Activated CD4-positive, CD25-positive, alpha-beta regulatory T cell treated with anti-CD3 and anti-CD28 coated beads, Interleukin-2, amount 50 U/mL, for 72 hours (primary cell): ENCODE data around the gene GTF2IRD1.
"Not testable (repeated sequence)": the region's sequence is repeated elsewhere in the genome, so short reads cannot be mapped to it uniquely, and the experiment has no call there.

Experiments
- DNase-seq: peaks from one replicate; pipeline ENCODE4 v3.0.0; 2021

The GTF2IRD1 gene, protein sequence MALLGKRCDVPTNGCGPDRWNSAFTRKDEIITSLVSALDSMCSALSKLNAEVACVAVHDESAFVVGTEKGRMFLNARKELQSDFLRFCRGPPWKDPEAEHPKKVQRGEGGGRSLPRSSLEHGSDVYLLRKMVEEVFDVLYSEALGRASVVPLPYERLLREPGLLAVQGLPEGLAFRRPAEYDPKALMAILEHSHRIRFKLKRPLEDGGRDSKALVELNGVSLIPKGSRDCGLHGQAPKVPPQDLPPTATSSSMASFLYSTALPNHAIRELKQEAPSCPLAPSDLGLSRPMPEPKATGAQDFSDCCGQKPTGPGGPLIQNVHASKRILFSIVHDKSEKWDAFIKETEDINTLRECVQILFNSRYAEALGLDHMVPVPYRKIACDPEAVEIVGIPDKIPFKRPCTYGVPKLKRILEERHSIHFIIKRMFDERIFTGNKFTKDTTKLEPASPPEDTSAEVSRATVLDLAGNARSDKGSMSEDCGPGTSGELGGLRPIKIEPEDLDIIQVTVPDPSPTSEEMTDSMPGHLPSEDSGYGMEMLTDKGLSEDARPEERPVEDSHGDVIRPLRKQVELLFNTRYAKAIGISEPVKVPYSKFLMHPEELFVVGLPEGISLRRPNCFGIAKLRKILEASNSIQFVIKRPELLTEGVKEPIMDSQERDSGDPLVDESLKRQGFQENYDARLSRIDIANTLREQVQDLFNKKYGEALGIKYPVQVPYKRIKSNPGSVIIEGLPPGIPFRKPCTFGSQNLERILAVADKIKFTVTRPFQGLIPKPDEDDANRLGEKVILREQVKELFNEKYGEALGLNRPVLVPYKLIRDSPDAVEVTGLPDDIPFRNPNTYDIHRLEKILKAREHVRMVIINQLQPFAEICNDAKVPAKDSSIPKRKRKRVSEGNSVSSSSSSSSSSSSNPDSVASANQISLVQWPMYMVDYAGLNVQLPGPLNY

DNA sequence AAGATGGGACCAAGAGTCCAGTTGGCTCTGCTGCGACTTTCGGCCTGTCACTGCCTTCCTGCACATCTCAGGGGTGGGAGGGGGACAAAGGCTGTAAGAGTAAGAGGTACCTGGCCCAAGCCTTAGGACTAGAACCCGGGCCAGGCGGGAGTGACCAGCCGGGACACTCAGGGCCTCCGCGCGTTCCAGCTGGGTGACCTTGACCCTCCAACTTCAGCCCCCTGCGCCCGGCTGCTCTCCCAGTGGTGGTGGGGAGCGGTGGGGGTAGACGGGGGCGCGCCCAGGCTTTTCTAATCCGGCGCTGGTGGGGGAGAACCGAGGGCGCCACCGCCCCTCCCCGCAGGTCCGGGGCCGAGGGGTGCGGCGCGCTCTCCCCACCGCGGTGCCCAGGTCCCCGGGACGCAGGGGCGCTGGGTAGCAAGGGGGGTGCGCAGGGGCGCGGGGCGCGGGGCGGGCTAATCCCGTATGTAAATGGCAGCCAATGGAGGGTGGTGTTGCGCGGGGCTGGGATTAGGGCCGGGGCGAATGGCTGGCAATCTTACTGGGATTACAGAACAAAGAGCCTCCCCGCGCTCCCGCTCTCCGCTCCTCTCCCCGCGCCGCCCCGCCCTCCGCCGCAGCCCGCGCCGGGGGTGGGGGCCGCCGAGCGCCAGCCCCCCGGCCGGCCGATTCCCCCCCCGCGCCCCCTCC, at the start of gene GTF2IRD1:
TSS of gene GTF2IRD1 (plus strand) at position 585 of the 690 bp plus-strand sequence. CDS start 54,175 bp downstream, outside the sequence.
- DNase-seq: peak; percentile 39

DNA sequence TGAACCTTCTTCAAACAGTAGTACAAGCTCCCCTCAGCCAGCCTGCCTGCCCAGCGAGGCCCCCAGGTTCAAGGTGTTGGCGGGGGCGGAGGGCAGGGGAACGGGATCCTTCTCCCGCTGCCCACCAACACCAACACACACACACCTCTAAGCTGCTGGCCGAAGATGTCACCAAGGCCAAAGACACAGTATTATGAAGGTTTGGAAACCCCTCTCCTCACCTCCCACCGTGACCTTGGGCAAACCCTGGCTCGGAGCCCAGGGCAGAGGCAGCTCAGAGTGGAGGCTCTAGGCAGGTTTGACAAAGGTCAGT, 49.4 kb upstream of the GTF2IRD1 start:
- no peak for DNase-seq

DNA sequence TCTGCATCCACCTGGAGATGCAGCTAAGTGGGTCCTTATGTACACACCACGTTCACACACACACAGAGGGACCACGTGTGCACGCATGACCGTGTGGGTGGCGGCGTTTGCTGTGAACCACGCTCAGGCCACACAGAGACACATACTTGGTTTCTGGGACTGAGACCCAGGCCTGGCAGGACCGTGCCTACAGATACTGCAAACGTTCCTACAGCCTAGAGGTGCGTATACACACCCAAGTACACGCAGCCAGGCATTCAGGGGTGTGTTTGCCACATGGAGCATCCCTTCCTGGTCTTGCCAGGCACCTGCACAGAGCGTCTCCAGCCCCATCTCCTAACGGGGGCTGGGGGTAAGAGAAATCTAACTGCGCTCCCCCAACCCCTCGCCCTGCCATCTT, 49.0 kb upstream of the GTF2IRD1 start:
- no peak for DNase-seq

DNA sequence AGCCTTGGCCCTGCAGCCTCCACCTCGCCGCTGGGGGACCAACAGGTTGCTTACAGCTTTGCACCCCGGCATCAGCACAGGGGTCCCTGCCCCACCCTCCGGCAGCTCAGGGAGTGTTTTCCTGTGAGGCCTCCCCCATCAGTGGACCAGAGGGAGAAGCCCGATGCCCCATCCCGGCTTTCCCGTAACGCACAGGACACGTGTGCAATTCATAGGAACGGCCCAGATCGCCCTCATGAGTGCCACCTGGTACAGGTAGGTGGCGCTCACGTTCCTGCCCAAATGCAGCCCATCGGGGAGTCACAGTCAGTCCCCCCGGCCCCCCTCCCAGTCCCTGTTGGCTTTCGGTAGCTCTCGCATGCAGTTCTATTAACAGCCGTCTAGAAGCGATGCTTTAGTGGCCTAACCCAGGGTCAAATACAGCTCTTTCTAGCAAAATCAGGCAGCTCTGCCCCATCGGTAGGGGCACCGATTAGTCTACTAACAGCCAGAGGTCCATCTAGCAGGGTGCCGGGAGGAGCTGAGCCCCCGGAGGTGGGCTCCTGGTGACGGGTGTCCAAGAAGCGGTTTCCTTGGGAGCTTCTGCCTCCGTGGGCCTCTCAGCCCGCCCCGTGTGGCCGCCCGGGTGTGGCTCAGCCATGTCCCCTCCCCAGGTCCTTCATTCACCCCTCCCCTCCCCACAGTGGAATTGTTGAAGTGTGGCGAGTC, 48.4 kb upstream of the GTF2IRD1 start:
- DNase-seq: no peak

DNA sequence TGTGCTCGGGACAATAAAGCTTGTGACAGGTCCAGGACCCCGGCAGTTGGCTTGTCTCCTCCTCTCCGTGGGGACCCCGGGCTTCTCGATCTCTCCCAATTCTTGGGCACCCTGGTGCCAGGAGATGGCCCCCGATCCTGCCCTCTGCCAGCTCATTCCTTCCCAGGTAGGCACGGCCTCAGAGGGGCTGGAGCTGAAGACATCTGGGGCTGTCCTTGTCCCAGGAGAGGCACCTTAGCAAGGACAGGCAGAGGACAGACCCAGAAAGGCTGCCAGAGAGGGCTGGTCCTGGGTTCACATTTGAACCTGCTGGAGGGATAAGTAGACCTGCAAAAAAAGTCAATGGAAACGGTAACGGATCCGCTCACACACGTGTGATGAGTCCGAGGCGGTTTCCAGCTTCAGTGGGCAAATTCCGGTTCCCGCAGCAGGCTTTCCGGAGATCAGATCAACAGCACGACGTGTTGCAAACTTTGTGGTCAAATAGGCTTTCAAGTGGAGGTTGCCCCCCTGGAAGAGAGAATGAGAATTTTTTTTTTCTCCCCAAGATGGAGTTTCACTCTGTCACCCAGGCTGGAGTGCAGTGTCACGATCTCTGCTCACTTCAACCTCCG, 47.7 kb upstream of the GTF2IRD1 start:
- DNase-seq: no peak

DNA sequence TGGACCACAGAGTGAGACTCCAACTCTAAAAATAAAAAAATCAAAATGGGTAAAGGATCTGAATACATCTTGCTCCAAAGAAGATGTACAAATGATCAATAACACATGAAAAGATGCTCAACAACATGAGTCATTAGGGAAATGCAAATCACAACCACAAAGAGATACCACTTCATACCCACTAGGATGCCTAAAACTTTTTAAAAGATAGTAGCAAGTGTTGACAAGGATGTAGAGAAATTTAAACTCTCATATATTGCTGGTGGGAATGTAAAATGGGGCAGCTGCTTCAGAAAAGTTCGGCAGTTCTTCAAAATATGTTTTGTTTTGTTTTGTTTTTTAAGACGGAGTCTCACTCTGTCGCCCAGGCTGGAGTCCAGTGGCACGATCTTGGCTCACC, 45.7 kb upstream of the GTF2IRD1 start:
- DNase-seq: no peak

DNA sequence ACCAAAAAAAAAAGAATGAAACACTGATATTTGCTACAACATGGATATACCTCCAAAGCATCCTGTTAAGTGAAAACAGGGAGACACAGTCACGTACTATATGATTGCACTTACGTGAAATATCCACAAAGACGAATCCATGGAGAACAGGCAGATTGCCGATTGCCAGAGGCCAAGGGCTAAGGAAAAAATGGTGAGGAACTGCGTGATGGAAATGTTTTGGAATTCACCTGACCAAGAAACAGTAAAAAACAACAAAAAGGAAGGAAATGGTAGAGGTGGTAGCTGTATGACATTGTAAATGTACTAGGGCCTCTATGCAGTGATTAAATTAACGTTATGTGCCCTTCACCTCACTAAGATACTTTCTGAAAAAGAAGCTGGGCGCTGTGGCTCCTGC, 44.1 kb upstream of the GTF2IRD1 start:
- no peak for DNase-seq

DNA sequence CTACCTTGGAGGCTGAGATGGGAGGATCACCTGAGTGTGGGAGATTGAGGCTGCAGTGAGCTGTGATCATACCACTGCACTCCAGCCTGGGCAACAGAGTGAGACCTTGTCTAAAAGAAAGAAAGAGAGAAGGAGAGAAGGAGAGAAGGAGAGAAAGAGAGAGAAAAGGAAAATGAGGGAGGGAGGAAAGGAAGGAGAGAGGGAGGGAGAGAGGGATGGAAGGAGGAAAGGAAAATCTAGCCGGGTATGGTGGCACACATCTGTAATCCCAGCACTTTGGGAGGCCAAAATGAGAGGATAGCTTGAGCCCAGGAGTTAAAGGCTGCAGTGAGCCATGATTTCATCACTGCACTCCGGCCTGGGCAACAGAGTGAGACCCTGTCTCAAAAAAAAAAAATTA, 42.9 kb upstream of the GTF2IRD1 start:
- no peak for DNase-seq

DNA sequence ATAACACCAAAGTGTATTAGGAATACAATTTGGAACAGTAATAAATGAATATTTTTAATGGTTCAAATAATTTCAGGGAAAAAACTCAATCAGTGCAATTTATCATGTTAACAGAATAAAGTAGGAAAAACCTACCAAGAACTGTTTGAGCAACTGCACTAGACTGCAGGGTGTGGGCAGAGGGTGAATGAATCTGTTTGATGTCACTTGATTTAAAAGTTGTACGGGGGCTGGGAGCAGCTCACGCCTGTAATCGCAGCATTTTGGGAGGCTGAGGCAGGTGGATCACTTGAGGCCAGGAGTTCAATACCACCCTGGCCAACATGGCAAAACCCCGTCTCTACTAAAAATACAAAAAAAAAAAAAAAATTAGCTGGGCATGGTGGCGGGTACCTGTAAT, 42.1 kb upstream of the GTF2IRD1 start:
- not testable (repeated sequence) for DNase-seq

DNA sequence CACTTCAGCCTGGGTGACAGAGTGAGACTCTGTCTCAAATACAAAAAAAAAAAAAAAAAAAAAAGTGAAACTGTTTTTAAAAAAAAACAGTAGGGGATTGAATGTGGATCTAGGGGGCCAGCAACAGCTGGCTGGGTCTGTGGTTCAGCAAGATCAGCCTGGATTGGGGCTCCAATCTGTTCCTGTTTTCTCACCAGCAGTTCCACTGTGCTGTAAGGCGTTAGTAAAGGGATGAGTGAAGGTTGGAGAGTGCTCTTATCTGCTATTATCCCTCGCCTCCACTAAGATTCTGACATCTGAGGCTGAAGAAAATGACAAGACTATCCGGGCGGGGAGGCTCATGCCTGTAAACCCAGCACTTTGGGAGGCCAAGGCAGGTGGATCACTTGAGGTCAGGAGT, 41.6 kb upstream of the GTF2IRD1 start:
- no peak for DNase-seq

DNA sequence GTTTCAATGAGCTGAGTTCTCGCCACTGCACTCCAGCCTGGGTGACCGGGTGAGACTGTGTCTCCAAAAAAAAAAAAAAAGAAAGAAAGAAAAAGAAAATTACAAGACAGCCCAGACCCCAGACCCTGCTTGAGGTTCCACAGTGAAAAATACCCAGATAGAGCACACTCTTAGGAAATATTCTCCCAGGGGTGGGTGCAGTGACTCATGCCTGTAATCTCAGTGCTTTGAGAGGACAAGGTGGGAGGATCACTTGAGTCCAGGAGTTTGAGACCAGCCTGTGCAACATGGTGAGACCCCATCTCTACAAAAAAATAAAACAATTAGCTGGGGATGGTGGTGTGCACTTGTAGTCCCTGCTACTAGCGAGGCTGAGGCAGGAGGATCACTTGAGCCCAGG, 41.1 kb upstream of the GTF2IRD1 start:
- no peak for DNase-seq

DNA sequence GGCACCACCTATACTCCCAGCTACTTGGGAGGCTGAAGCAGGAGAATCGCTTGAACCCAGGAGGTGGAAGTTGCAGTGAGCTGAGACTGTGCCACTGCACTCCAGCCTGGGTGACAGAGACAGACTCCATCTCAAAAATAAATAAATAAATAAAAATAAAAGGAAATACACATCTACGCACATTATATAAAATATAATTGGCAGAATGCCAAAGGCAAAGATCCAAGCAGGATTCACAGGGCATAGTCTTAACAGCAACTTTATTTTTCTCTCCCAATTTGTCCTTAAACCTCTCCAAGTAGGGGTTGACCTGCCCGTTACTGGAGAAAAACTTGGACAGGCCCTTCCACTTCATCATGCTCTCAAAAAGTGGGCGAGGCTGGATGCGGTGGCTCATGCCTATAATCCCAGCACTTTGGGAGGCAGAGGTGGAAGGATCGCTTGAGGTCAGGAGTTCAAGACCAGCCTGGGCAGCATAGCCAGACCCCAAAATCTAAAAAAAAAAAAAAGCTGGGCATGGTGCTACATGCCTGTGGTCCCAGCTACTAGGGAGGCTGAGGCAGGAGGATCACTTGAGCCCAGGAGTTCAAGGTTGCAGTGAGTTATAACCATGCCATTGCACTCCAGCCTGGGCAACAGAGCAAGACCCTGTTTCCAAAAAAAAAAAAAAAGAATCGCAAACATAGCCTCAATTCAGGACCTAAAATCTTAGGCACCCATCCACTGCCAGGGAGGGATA, 38.9 kb upstream of the GTF2IRD1 start:
- not testable (repeated sequence) for DNase-seq

DNA sequence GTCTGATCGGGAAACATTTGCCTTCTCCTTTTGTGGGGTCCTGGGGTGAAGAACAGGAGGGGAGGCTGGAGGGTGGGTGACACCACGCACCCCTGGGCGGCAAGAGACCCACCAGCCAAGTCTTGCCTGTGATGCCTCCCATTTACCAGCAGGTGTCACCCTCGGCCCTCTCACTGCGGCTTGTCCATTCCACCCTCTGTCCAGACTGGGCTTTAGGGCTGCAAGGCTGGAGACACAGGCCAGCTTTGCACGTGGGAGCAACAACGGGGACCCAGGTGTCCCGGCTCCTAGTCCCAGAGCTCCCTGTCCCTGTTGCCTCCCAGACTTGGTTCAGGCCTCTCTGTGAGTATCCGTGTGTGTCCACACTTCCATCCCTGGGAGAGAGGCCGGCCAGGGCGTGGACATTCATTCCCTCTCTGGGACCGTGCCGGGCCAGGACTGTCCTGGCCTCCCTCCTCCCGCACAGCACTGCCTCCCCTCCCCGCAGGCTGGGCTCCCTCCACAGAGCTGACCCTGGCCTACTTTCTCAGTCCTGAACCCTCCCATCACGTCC, 36.2 kb upstream of the GTF2IRD1 start:
- peak; percentile 68 for DNase-seq

DNA sequence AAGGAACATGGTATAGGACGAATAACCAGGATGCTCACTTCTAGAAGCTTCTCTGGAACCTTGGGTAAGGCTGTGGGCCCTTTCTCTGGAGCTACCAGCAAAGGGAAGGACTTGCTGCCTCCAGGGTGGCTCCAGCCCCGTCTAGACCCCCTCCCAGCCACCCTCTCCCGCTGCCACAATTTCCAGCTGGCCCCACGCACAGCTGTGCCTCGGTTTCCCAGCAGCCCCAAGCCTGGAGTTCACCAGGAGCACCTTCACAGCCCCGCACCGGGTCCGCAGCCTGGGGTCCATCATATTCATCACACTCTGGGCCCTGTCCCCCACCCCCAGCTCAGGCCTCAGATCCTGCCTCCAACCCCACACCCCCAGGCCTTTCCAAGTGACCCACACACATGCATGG, 35.6 kb upstream of the GTF2IRD1 start:
- DNase-seq: no peak

DNA sequence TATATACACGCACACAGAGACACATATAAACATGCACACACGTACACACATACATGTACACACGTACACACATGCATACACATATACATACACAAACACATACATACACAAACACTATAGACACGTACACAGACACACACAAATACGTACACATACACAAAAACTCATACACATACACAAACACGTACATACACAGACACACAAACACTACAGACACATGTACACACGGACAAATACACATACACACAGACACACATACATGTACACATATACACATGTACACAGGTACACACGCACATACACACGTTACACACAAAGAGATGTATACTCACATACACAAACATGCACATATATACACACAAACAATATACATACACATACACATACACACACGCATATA, 35.2 kb upstream of the GTF2IRD1 start:
- no peak for DNase-seq

DNA sequence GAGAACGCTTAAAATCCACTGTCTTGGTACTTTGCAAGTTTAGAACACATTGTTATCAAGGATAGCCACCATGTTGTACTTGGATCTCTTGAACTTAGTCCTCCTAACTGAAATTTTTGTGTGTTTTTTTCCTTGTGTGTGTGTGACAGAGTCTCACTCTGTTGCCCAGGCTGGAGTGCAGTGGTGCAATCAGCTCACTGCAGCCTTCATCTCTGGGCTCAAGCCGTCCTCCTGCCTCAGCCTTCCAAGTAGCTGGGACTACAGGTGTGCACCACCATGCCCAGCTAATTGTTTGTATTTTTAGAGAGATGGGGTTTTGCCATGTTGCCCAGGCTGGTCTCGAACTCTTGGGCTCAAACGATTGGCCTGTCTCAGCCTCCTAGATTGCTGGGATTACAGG, 34.5 kb upstream of the GTF2IRD1 start:
- DNase-seq: not testable (repeated sequence)

DNA sequence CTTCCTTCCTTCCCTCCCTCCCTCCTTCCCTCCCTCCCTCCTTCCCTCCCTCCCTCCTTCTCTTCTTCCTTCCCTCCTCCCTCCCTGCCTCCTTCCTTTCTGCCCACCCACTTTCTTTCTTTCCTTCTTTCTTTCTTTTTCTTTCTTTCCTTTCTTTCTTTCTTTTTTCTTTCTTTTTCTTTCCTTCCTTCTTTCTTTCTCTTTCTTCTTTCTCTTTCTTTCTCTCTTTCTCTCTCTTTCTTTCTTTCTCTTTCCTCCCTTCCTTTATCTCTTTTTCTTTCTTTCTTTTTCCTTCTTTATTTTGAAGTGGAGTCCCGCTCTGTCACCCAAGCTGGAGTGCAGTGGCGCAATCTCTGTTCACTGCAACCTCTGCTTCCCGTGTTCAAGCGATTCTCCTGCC, 33.7 kb upstream of the GTF2IRD1 start:
- no peak for DNase-seq

DNA sequence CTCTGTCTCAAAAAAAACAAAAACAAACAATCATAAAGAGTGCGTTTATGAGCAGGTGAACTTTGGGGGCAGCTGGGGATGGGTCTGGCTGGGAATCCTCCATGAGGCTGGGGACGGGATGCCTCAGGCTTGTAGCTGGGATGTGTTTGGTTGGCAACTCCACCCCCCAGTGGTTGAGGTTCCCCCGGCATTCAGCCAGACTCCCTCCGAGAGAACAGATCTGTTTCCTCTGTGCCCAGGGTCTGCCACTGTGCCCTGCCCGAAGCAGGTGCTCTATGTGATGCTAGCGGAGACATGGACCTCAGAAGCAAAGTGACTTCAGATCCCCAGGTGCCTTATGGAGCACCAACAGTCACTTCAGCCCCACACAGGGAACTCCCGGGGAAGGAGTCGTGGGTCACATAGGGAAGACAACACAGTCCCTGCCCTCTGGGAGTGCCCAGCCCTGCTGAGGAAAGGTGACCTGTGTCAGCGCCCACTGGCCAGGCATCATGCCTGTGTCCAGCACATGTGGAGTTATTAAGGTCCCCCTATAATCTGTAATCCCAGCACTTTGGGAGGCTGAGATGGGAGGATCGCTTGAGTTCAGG, 29.3 kb upstream of the GTF2IRD1 start:
- no peak for DNase-seq

DNA sequence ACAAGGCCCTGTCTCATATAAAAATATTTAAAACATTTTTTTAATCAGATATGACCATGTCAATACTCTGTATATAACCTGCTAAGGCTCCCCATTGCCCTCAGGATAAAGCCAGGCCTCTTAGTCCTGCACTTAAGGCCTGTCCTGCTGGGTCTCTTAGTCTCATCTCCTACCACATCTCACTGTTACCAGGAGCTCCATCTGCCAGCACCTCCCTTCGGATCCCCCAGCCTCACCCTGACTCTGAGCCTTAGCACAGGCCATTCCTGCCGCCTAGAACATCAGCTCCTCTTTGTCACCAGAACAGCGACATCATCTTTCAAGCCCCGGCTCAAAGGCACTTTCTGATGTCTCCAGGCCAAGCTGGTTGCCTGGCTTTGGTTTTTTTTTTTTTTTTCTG, 25.7 kb upstream of the GTF2IRD1 start:
- DNase-seq: no peak

DNA sequence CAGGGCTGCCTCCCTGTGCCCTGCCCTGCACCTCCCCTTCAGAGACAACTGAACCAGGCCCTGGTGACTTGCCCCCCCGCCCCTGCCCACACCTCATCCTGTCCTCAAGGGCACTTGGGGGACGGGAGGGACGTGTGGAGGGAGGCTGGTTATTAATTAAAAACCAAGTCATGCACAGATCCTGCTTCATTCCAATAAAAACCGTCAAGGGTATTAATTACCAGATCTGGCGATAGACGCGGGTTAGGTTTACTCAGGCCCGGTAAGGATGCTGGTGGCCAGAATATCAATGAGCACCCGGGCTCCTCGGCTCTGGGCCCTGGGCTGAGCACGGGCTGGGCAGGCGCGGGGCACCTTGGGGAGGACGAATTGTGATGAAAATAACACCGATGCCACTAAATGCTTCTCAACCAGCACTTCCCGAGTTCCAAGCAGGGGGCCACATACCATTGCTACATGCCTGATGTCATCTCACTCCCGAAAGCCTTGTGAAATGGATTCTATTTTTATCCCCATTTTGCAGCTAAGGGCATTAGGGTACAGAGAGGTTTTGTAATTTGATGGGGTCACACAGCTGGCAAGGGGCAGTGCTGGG, 24.5 kb upstream of the GTF2IRD1 start:
- no peak for DNase-seq
